HL-60 (cell line): Measurements from ENCODE around the gene AGR2.
"Not testable (repeated sequence)": the region's sequence is repeated elsewhere in the genome, so short reads cannot be mapped to it uniquely, and the experiment has no call there.

Experiments
- DNase-seq, 2 experiments: peaks; one replicate each; pipeline ENCODE4 v3.0.0-alpha.2; 2010 to 2020; ENCODE audit warnings: low read depth in 1 of 2, low spot score in 1 of 2
- H3K27ac ChIP-seq: fragments of 250-450 bp; sonication (Bioruptor Pico); replicated peaks from 2 replicates; pipeline ENCODE4 v1.5.1; 2020; ENCODE audit warnings: mild to moderate bottlenecking, moderate library complexity
- H3K27me3 ChIP-seq: fragments of 250-450 bp; sonication (Bioruptor Pico); 2 replicates; pipeline ENCODE4 v1.5.1; 2021; ENCODE audit warnings: mild to moderate bottlenecking, moderate library complexity; ENCODE audit not compliant: insufficient read depth, poor library complexity, severe bottlenecking
- H3K4me3 ChIP-seq: replicated peaks from 2 replicates; pipeline ENCODE4 v1.5.1; 2011; ENCODE audit warnings: mild to moderate bottlenecking, control low read depth, low read length; ENCODE audit not compliant: insufficient read depth
- GABPA ChIP-seq: IDR thresholded peaks from 2 replicates; pipeline ENCODE4 v1.6.1; 2012; ENCODE audit warnings: low read depth
- POLR2AphosphoS5 ChIP-seq: IDR thresholded peaks from 2 replicates; pipeline ENCODE4 v1.6.1; 2012; ENCODE audit warnings: low read depth
- SPI1 ChIP-seq: IDR thresholded peaks from 2 replicates; pipeline ENCODE4 v1.6.1; 2012; ENCODE audit warnings: low read depth, mild to moderate bottlenecking, borderline replicate concordance
- TF ChIP-seq, protein P1 (sequence below): IDR thresholded peaks from one replicate; pipeline ENCODE4 v1.5.1; 2011; ENCODE audit warnings: low read length, control low read depth, inconsistent platforms; ENCODE audit not compliant: insufficient read depth
- TF ChIP-seq, protein P2 (sequence below): IDR thresholded peaks from 2 replicates; pipeline ENCODE4 v1.6.1; 2012; ENCODE audit warnings: low read depth; ENCODE audit not compliant: insufficient replicate concordance

AGR2 gene

DNA sequence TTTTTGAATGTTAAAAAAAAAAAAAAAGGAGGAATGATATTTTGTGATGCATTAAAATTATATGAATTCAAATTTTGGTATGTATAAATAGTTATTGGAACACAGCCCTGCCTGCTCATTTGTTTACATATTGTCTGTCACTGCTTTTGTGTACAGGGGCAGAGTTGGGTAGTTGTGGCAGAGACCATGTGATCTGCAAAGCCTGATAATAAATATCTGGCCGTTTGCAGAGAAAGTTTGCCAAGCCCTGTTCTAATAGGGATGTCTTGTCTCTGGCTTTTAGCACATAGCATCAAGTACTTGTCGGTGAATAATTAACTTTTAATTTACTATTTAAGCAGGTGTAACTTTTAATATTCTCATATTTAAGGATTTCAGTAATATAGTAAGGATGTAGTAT, 31.5 kb downstream of the AGR2 start:
- DNase-seq, result no peak
- TF ChIP-seq, protein P1, sequence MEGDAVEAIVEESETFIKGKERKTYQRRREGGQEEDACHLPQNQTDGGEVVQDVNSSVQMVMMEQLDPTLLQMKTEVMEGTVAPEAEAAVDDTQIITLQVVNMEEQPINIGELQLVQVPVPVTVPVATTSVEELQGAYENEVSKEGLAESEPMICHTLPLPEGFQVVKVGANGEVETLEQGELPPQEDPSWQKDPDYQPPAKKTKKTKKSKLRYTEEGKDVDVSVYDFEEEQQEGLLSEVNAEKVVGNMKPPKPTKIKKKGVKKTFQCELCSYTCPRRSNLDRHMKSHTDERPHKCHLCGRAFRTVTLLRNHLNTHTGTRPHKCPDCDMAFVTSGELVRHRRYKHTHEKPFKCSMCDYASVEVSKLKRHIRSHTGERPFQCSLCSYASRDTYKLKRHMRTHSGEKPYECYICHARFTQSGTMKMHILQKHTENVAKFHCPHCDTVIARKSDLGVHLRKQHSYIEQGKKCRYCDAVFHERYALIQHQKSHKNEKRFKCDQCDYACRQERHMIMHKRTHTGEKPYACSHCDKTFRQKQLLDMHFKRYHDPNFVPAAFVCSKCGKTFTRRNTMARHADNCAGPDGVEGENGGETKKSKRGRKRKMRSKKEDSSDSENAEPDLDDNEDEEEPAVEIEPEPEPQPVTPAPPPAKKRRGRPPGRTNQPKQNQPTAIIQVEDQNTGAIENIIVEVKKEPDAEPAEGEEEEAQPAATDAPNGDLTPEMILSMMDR, result no peak
- TF ChIP-seq POLR2AphosphoS5 (no peak), SPI1 (no peak), GABPA (no peak)
- TF ChIP-seq, protein P2, sequence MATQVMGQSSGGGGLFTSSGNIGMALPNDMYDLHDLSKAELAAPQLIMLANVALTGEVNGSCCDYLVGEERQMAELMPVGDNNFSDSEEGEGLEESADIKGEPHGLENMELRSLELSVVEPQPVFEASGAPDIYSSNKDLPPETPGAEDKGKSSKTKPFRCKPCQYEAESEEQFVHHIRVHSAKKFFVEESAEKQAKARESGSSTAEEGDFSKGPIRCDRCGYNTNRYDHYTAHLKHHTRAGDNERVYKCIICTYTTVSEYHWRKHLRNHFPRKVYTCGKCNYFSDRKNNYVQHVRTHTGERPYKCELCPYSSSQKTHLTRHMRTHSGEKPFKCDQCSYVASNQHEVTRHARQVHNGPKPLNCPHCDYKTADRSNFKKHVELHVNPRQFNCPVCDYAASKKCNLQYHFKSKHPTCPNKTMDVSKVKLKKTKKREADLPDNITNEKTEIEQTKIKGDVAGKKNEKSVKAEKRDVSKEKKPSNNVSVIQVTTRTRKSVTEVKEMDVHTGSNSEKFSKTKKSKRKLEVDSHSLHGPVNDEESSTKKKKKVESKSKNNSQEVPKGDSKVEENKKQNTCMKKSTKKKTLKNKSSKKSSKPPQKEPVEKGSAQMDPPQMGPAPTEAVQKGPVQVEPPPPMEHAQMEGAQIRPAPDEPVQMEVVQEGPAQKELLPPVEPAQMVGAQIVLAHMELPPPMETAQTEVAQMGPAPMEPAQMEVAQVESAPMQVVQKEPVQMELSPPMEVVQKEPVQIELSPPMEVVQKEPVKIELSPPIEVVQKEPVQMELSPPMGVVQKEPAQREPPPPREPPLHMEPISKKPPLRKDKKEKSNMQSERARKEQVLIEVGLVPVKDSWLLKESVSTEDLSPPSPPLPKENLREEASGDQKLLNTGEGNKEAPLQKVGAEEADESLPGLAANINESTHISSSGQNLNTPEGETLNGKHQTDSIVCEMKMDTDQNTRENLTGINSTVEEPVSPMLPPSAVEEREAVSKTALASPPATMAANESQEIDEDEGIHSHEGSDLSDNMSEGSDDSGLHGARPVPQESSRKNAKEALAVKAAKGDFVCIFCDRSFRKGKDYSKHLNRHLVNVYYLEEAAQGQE, result no peak
- H3K27me3 ChIP-seq, result no peaks in the 10 kb centered on the region
- H3K4me3 ChIP-seq, result no peak overlapping the region
- H3K27ac ChIP-seq, result no peak overlapping the region

DNA sequence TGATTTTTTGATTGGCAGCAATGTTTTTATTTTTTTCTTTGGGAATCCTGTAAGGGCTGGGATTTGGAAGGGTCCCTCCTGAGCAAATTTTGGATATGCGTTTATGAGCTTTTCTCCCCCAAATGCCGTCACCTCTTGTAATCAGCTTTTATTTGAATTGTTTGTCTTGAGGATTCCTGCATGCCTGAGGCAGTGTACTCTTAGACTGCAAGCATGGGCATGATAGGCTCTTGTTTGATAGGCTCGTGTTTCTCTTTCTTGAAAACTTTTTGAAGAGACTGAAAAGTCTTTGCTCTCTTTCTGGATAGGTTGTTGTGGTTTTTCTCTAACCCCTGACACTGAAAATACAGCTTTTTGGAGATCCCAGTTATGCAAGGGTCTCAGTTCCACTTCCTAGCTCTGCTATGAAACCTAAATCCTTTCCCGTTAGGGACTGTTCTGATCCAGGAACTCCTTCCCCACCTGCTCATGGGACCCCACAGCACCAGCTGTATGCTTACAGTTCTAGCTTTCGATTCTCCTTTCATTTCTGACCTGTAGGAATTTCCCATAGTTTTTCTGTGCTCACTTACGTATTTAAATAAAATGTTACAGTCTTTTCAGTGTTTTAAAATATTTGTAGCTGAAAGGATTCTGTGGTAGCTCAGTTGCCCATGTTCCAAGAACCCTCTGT, 34.0 kb downstream of the AGR2 start:
- Histone ChIP-seq H3K27ac (no peak overlapping the region), H3K4me3 (no peak overlapping the region), H3K27me3 (no peaks in the 10 kb centered on the region)
- no peak for TF ChIP-seq POLR2AphosphoS5
- no peak for DNase-seq

DNA sequence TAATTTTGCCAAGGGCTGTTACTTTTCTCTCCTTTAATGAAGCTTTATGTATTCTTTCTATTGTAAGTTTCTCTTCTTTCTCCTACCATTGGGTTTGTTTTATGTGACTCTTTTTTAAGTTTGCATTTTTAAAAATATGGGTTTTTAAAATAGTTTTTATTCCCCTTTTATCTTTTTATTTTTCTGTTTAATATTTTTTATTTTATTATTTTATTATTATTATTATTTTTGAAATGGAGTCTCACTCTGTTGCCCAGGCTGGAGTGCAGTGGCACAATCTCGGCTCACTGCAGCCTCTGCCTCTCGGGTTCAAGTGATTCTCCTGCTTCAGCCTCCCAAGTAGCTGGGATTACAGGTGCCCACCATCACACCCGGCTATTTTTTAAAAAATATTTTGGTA, 34.8 kb downstream of the AGR2 start:
- H3K27ac ChIP-seq, H3K27me3 ChIP-seq, DNase-seq, H3K4me3 ChIP-seq: not testable (repeated sequence)

DNA sequence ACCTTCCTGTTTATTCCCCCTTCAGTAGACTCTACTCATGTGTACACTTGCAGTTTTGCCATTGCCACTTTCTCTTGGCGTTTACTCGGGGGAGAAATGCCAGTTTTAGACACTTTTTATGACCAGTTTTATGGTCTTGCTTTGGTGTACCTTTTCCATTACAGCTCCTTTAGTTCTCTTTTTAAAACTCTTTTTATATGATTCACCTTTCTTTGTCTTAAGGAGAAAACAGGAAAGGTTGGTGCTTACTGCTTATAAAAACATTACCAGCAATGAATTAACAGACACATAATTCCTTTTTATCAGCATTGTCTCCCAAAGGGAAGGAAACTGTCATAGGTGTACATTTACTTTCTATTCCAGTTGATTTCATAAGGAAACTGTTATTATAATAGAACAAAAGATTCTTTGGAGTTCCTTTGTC, 39.4 kb downstream of the AGR2 start:
- TF ChIP-seq GABPA, result no peak
- TF ChIP-seq, protein P2, result no peak
- TF ChIP-seq, protein P1, result no peak
- no peak for TF ChIP-seq POLR2AphosphoS5
- no peak for TF ChIP-seq SPI1
- Histone ChIP-seq H3K27ac (no peak overlapping the region), H3K27me3 (no peaks in the 10 kb centered on the region), H3K4me3 (no peak overlapping the region)
- no peak for DNase-seq

DNA sequence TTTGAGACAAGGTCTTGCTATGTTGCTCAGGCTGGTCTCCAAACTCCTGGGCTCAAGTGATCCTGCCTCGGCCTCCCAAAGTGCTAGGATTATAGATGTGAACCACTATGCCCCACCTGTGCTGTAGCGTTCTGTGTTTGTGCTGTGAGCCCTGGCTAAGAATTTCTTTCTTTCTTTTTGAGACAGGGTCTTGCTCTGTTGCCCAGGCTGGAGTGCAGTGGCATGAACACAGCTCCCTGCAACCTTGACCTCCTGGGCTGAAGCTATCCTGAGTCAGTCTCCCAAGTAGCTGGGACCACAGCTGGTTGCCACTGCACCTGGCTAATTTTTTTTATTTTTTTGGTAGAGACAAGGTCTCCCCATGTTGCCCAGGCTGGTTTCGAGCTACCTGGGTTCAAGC, 39.9 kb downstream of the AGR2 start:
- Histone ChIP-seq H3K4me3 (no peak overlapping the region), H3K27ac (no peak overlapping the region), H3K27me3 (no peaks in the 10 kb centered on the region)
- DNase-seq, result no peak
- TF ChIP-seq SPI1, result no peak
- TF ChIP-seq, protein P2, result no peak
- TF ChIP-seq POLR2AphosphoS5, result no peak
- TF ChIP-seq, protein P1, result no peak
- TF ChIP-seq GABPA, result no peak
